Keratinocyte (primary cell): Measurements from ENCODE around the gene ADAM15. TPM values are rescaled to one million over a fixed set of nuclear protein-coding genes. Genes with fewer than 3 reads are reported as not detected.

Experiments
- DNase-seq: peaks from one replicate; pipeline ENCODE4 v3.0.0-alpha.2; 2011; ENCODE audit warnings: low read depth, missing footprints, low spot score
- FAIRE-seq: peaks from 2 replicates; lab custom pipeline; 2011; peaks lifted over from hg19 to GRCh38; lab: Jason Lieb, UNC
- H2AFZ ChIP-seq: 2 replicates; pipeline ENCODE4 v1.6.0; 2012; ENCODE audit warnings: low read length, control low read depth, inconsistent platforms; ENCODE audit not compliant: control insufficient read depth
- H3K27ac ChIP-seq: 2 replicates; pipeline ENCODE4 v1.5.1; 2011; ENCODE audit warnings: low read length; ENCODE audit not compliant: control insufficient read depth, insufficient read depth
- H3K27me3 ChIP-seq: 3 replicates; pipeline ENCODE4 v1.6.0; 2011; ENCODE audit warnings: low read length; ENCODE audit not compliant: control insufficient read depth, insufficient read depth; ENCODE audit errors: extremely low read depth
- H3K36me3 ChIP-seq, 2 experiments: 2 replicates in 1 of 2; 3 replicates in 1 of 2; pipeline ENCODE4 v1.5.1; 2011; ENCODE audit warnings: low read length in 2 of 2, mild to moderate bottlenecking in 1 of 2; ENCODE audit not compliant: control insufficient read depth in 2 of 2, insufficient read depth in 2 of 2; ENCODE audit errors: extremely low read depth in 1 of 2
- H3K4me1 ChIP-seq: 3 replicates; pipeline ENCODE4 v1.5.1; 2011; ENCODE audit warnings: low read length; ENCODE audit not compliant: control insufficient read depth, insufficient read depth; ENCODE audit errors: extremely low read depth
- H3K4me2 ChIP-seq: 3 replicates; pipeline ENCODE4 v1.6.0; 2011; ENCODE audit warnings: low read depth, low read length; ENCODE audit not compliant: control insufficient read depth, insufficient read depth; ENCODE audit errors: extremely low read depth
- H3K4me3 ChIP-seq, 3 experiments: fragments of 200-600 bp in 1 of 3; sonication (generic) in 1 of 3; 2 replicates in 2 of 3; 3 replicates in 1 of 3; pipeline ENCODE4 v1.5.1; 2011 to 2016; ENCODE audit warnings: low read length in 3 of 3, mild to moderate bottlenecking in 3 of 3, control low read depth in 2 of 3, inconsistent platforms in 1 of 3, low read depth in 1 of 3, mixed read lengths in 1 of 3, mixed run types in 1 of 3, moderate library complexity in 1 of 3; ENCODE audit not compliant: control insufficient read depth in 2 of 3, insufficient read depth in 2 of 3; ENCODE audit errors: extremely low read depth in 1 of 3
- H3K79me2 ChIP-seq: 2 replicates; pipeline ENCODE4 v1.6.0; 2012; ENCODE audit warnings: low read length; ENCODE audit not compliant: control insufficient read depth, insufficient read depth
- H3K9ac ChIP-seq: 3 replicates; pipeline ENCODE4 v1.6.0; 2011; ENCODE audit warnings: low read length; ENCODE audit not compliant: control insufficient read depth, insufficient read depth; ENCODE audit errors: extremely low read depth
- H3K9me1 ChIP-seq: 3 replicates; pipeline ENCODE4 v1.6.0; 2011; ENCODE audit warnings: low read length; ENCODE audit not compliant: control insufficient read depth, insufficient read depth; ENCODE audit errors: extremely low read depth
- H3K9me3 ChIP-seq: 2 replicates; pipeline ENCODE4 v1.5.1; 2012; ENCODE audit warnings: low read depth, low read length; ENCODE audit not compliant: control insufficient read depth
- H4K20me1 ChIP-seq: 3 replicates; pipeline ENCODE4 v1.6.0; 2011; ENCODE audit warnings: low read length; ENCODE audit not compliant: control insufficient read depth, insufficient read depth; ENCODE audit errors: extremely low read depth
- CTCF ChIP-seq, 3 experiments: IDR thresholded peaks in 1 of 3; conservative IDR thresholded peaks in 1 of 3; optimal IDR thresholded peaks in 1 of 3; 2 replicates in 2 of 3; 3 replicates in 1 of 3; pipeline versions ENCODE3 to v1.5.1; 2011; ENCODE audit warnings: low read length in 3 of 3, mild to moderate bottlenecking in 3 of 3, moderate library complexity in 2 of 3, control low read depth in 1 of 3, inconsistent platforms in 1 of 3; ENCODE audit not compliant: insufficient read depth in 2 of 3; ENCODE audit errors: extremely low read depth in 1 of 3
- EZH2 ChIP-seq: IDR thresholded peaks from one replicate; pipeline ENCODE4 v1.6.1; 2012; ENCODE audit warnings: inconsistent platforms, mild to moderate bottlenecking, low read length, moderate library complexity
- dilution Hi-C: fragments of 300-500 bp; cut with MboI; formaldehyde crosslinking; loops from one replicate; pipeline ENCODE4 v1.7.0; 2020; ENCODE audit warnings: low sequenced_read_pairs; ENCODE audit not compliant: extremely low pct_ligation_motif_present
- polyA plus RNA-seq, 5 experiments: library from polyadenylated mRNA; depleted of rRNA in 3 of 5; stranded (reverse) in 3 of 5; stranded (forward) in 1 of 5; unstranded in 1 of 5; fragments of >200 nt; gene quantifications; 1 replicate in 1 of 5; 2 replicates in 3 of 5; 3 replicates in 1 of 5; pipeline versions ENCODE4 v1.2.1 to v1.2.3, GENCODE V29; 2011 to 2012; ENCODE audit warnings: missing spikeins in 2 of 5, low read depth in 1 of 5, low replicate concordance in 1 of 5

ADAM15 gene
- polyA plus RNA-seq, 1 donor (not counting 4 experiments of a cell fraction or from before 2014, with no cell fraction given): 131 TPM

DNA sequence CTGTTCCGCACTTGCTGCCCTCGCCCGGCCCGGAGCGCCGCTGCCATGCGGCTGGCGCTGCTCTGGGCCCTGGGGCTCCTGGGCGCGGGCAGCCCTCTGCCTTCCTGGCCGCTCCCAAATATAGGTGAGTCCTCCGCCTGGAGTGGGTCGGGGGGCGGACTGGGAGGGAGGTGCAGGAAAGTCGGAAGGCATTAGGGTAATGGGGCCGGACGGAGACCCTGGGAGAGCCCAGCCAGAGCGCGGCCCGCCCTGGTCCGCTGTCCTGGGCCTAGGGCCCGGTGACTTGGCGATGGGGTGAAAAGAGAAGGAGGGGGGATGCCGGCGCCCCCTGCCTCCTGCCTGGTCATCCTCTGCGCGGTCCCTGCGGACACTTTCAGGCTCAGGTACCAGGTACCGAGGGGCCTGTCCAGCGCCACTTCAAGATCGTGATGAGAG is 243 bp downstream of the ADAM15 start:
- H3K9ac ChIP-seq: peak overlapping the region; percentile 84
- no peaks in the 10 kb centered on the region for H3K27me3 ChIP-seq
- no peak for DNase-seq
- H3K4me1 ChIP-seq: peaks cover 27% of the 10 kb centered on the region
- H3K36me3 ChIP-seq: peaks cover 10 to 14% of the 10 kb centered on the region in 2 experiments
- no peaks in the 10 kb centered on the region for H3K9me1 ChIP-seq
- no peaks in the 10 kb centered on the region for H3K9me3 ChIP-seq
- peak overlapping the region; percentile 95 for H3K4me2 ChIP-seq
- TF ChIP-seq CTCF (optimal IDR thresholded peaks at IDR 0.05 in 1 of 3, IDR thresholded peaks at IDR 0.05 in 1 of 3, conservative IDR thresholded peaks at IDR 0.05 in 1 of 3; ENCODE audit: extremely low read depth in 1 of 3, insufficient read depth in 2 of 3, low read length in 3 of 3): no peak
- no peak for FAIRE-seq
- H4K20me1 ChIP-seq: no peaks in the 10 kb centered on the region
- peak overlapping the region; percentile 22 for H2AFZ ChIP-seq
- peaks cover 33% of the 10 kb centered on the region for H3K79me2 ChIP-seq
- H3K4me3 ChIP-seq: peak overlapping the region; percentile 75 to 93 (median 91)
- H3K27ac ChIP-seq: peak overlapping the region; percentile 77
- dilution Hi-C loops: no loop called here

- H3K9ac ChIP-seq: peak overlapping the region; percentile 84
- H3K79me2 ChIP-seq: peaks cover 33% of the 10 kb centered on the region
- dilution Hi-C loops: no loop called here
- peak overlapping the region; percentile 22 for H2AFZ ChIP-seq
- no peak for TF ChIP-seq CTCF (optimal IDR thresholded peaks at IDR 0.05 in 1 of 3, IDR thresholded peaks at IDR 0.05 in 1 of 3, conservative IDR thresholded peaks at IDR 0.05 in 1 of 3; ENCODE audit: extremely low read depth in 1 of 3, insufficient read depth in 2 of 3, low read length in 3 of 3)
- TF ChIP-seq EZH2: no peak
- H3K27me3 ChIP-seq: no peaks in the 10 kb centered on the region
- peaks cover 27% of the 10 kb centered on the region for H3K4me1 ChIP-seq
- H3K9me1 ChIP-seq: no peaks in the 10 kb centered on the region
- H3K4me2 ChIP-seq: peak overlapping the region; percentile 95
- no peak for DNase-seq
- H3K4me3 ChIP-seq: peak overlapping the region; percentile 75 to 93 (median 91)
- H3K36me3 ChIP-seq: peaks cover 15 to 19% of the 10 kb centered on the region in 2 experiments
- peak overlapping the region; percentile 77 for H3K27ac ChIP-seq
- H3K9me3 ChIP-seq: no peaks in the 10 kb centered on the region
- peak; percentile 5 for FAIRE-seq
- H4K20me1 ChIP-seq: no peaks in the 10 kb centered on the region
Measured at GRCh38 chr1:155051777-155052398, 772 bp downstream of the ADAM15 start.
